Endothelial cell of umbilical vein (primary cell): ENCODE data around the gene GRIFIN.

Source experiments
- EZH2 ChIP-seq: IDR thresholded peaks from 2 replicates; pipeline ENCODE4 v1.6.1; 2012; ENCODE audit warnings: borderline replicate concordance, low read depth, mild to moderate bottlenecking, moderate library complexity, low read length, inconsistent platforms; ENCODE audit not compliant: severe bottlenecking
- FOS ChIP-seq: IDR thresholded peaks from 2 replicates; pipeline ENCODE4 v1.6.1; 2011; ENCODE audit warnings: mild to moderate bottlenecking, low read length, moderate library complexity, borderline replicate concordance; ENCODE audit not compliant: insufficient read depth
- GATA2 ChIP-seq: IDR thresholded peaks from 2 replicates; pipeline ENCODE4 v1.7.0; 2011; ENCODE audit warnings: low read depth, mild to moderate bottlenecking, moderate library complexity, mixed read lengths, low read length; ENCODE audit not compliant: insufficient read length, insufficient read depth
- JUN ChIP-seq: IDR thresholded peaks from 2 replicates; pipeline ENCODE4 v1.6.1; 2011; ENCODE audit warnings: borderline replicate concordance, low read depth; ENCODE audit not compliant: insufficient read length, insufficient read depth
- MYC ChIP-seq: IDR thresholded peaks from one replicate; pipeline ENCODE4 v1.6.1; 2011; ENCODE audit warnings: mild to moderate bottlenecking, low read depth, low read length
- POLR2A ChIP-seq: IDR thresholded peaks from 2 replicates; pipeline ENCODE4 v1.6.1; 2012; ENCODE audit warnings: low read depth, mild to moderate bottlenecking, control low read depth, low read length
- POLR2AphosphoS5 ChIP-seq: IDR thresholded peaks from 2 replicates; pipeline ENCODE4 v1.6.1; 2012; ENCODE audit warnings: low read depth, mild to moderate bottlenecking, control low read depth, low read length, moderate library complexity; ENCODE audit not compliant: insufficient read depth
- TF ChIP-seq, protein P1 (sequence below), 2 donors: IDR thresholded peaks; 1 replicate in 1 of 2; 2 replicates in 1 of 2; pipeline ENCODE4 v1.5.1; 2011; ENCODE audit warnings: low read length in 2 of 2, mild to moderate bottlenecking in 2 of 2, moderate library complexity in 2 of 2, control low read depth in 1 of 2, inconsistent platforms in 1 of 2, low read depth in 1 of 2; ENCODE audit not compliant: insufficient read depth in 1 of 2; ENCODE audit errors: extremely low read depth in 1 of 2
- TF ChIP-seq, protein P2 (sequence below): IDR thresholded peaks from 2 replicates; pipeline ENCODE4 v1.6.1; 2011; ENCODE audit not compliant: insufficient read depth, insufficient read length

DNA sequence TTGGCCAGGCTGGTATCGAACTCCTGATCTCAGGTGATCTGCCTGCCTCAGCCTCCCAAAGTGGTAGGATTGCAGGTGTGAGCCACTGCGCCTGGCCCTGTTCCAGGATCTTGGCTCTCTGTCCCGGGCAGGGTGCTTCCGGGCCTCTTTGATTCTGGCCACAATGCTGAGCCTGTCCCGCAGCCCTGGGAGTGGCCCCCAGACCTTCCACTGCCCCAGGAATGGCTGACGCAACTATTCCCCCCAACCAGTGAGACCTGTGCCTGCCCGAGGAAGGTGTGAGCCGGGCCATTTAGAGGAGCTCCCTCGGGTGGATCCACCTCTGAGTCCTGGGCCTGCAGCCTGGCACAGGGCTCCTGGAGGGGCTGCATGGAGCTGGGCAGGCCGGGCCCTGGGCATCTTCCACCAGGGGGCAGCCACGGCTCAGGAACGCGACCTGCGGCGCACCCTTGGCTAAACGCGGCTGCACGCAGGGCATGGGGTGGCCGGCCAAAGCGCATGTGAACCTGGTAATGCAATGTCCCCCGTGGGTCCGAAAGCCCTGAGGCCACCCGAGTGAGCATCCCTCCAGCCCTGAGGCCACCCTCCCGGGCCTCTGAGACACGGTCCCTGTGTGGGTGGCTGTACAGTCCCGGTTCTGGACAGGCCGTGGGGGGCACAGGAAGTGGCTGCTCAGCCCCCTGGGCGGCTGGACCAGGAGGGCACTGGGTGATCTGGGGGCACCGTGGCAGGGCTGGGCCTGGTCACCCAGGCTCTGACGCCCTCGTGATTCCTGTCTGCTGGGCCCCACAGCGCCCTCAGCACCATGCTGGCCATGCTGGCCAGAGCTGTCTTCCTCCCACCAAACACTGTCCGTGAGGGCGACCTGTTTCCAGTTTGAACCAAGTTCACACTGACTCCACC is 24.8 kb downstream of the GRIFIN start:
- no peak for TF ChIP-seq EZH2
- TF ChIP-seq, protein P1, sequence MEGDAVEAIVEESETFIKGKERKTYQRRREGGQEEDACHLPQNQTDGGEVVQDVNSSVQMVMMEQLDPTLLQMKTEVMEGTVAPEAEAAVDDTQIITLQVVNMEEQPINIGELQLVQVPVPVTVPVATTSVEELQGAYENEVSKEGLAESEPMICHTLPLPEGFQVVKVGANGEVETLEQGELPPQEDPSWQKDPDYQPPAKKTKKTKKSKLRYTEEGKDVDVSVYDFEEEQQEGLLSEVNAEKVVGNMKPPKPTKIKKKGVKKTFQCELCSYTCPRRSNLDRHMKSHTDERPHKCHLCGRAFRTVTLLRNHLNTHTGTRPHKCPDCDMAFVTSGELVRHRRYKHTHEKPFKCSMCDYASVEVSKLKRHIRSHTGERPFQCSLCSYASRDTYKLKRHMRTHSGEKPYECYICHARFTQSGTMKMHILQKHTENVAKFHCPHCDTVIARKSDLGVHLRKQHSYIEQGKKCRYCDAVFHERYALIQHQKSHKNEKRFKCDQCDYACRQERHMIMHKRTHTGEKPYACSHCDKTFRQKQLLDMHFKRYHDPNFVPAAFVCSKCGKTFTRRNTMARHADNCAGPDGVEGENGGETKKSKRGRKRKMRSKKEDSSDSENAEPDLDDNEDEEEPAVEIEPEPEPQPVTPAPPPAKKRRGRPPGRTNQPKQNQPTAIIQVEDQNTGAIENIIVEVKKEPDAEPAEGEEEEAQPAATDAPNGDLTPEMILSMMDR (IDR thresholded peaks at IDR 0.05; ENCODE audit: extremely low read depth in 1 of 2, insufficient read depth in 1 of 2, low read depth in 1 of 2, low read length in 2 of 2): peak; percentile 95 to 97
- no peak for TF ChIP-seq POLR2A
- TF ChIP-seq GATA2: no peak
- no peak for TF ChIP-seq FOS
- no peak for TF ChIP-seq POLR2AphosphoS5
- TF ChIP-seq, protein P2, sequence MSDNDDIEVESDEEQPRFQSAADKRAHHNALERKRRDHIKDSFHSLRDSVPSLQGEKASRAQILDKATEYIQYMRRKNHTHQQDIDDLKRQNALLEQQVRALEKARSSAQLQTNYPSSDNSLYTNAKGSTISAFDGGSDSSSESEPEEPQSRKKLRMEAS: no peak
- TF ChIP-seq JUN: no peak
- no peak for TF ChIP-seq MYC
